Fibroblast of skin of back (primary cell): ENCODE measurements around the gene KICS2. TPM values are rescaled to one million over a fixed set of nuclear protein-coding genes. Genes with fewer than 3 reads are reported as not detected.
"Not testable (repeated sequence)": the region's sequence is repeated elsewhere in the genome, so short reads cannot be mapped to it uniquely, and the experiment has no call there.

Source experiments
- DNase-seq: peaks from one replicate; pipeline ENCODE4 v3.0.0-alpha.2; 2013
- polyA plus RNA-seq, 2 experiments: library from polyadenylated mRNA; unstranded; fragments of 120-200 nt; gene quantifications; one replicate each; pipeline ENCODE4 v1.2.1, GENCODE V29; 2013; ENCODE audit not compliant: insufficient read length in 2 of 2

KICS2 gene
- 2.2 TPM for polyA plus RNA-seq (2013, experiment 1 of 2; ENCODE audit: insufficient read length)
- polyA plus RNA-seq (2013, experiment 2 of 2; ENCODE audit: insufficient read length): 2.1 TPM

- peak; percentile 92 for DNase-seq
Observed at GRCh38 chr12:64222009-64222765, at the start of gene KICS2. Gene KICS2, minus strand, starts transcription at chr12:64222296. Its CDS starts 59 bp downstream, at chr12:64222237.

GRCh38 chr12:64270411-64270810, 48.3 kb upstream of the KICS2 start:
- DNase-seq: no peak

- DNase-seq: no peak
Observed at GRCh38 chr12:64269161-64269560, 47.1 kb upstream of the KICS2 start.

GRCh38 chr12:64268409-64268808, 46.3 kb upstream of the KICS2 start:
- DNase-seq: no peak

- no peak for DNase-seq
Observed at GRCh38 chr12:64265839-64266238, 43.7 kb upstream of the KICS2 start.

- DNase-seq: no peak
Observed at GRCh38 chr12:64261813-64262212, 39.7 kb upstream of the KICS2 start.

- no peak for DNase-seq
Observed at GRCh38 chr12:64258576-64258975, 36.5 kb upstream of the KICS2 start.

GRCh38 chr12:64256166-64256800, 34.2 kb upstream of the KICS2 start:
- peak; percentile 70 for DNase-seq

- no peak for DNase-seq
Observed at GRCh38 chr12:64255249-64255648, 33.2 kb upstream of the KICS2 start.

GRCh38 chr12:64253356-64253755, 31.3 kb upstream of the KICS2 start:
- no peak for DNase-seq

GRCh38 chr12:64252681-64253080, 30.6 kb upstream of the KICS2 start:
- no peak for DNase-seq

- DNase-seq: no peak
Observed at GRCh38 chr12:64243809-64244208, 21.7 kb upstream of the KICS2 start.

GRCh38 chr12:64240781-64241180, 18.7 kb upstream of the KICS2 start:
- DNase-seq: peak; percentile 33

GRCh38 chr12:64237382-64237781, 15.3 kb upstream of the KICS2 start:
- DNase-seq: no peak

- DNase-seq: peak; percentile 13
Observed at GRCh38 chr12:64236549-64236948, 14.5 kb upstream of the KICS2 start.

- DNase-seq: peak; percentile 64
Observed at GRCh38 chr12:64232196-64232595, 10.1 kb upstream of the KICS2 start.

- no peak for DNase-seq
Observed at GRCh38 chr12:64229796-64230195, 7.7 kb upstream of the KICS2 start.

- DNase-seq: no peak
Observed at GRCh38 chr12:64229240-64229639, 7.1 kb upstream of the KICS2 start.

- no peak for DNase-seq
Observed at GRCh38 chr12:64225626-64226025, 3.5 kb upstream of the KICS2 start.

GRCh38 chr12:64221651-64222008, 466 bp downstream of the KICS2 start:
- peak; percentile 86 for DNase-seq

- no peak for DNase-seq
Observed at GRCh38 chr12:64220046-64220445, 2.0 kb downstream of the KICS2 start.

GRCh38 chr12:64219145-64219544, 3.0 kb downstream of the KICS2 start:
- no peak for DNase-seq

- no peak for DNase-seq
Observed at GRCh38 chr12:64218597-64218996, 3.5 kb downstream of the KICS2 start.

- not testable (repeated sequence) for DNase-seq
Observed at GRCh38 chr12:64217643-64218042, 4.5 kb downstream of the KICS2 start.
